Measurements from ENCODE around the gene MID1.

MID1 gene

GRCh38 chrX:10607233-10607632, 13.2 kb downstream of the MID1 start:
- H3K4me2 ChIP-seq (ENCODE audit: low read depth, low read length, poor library complexity, severe bottlenecking): no peak overlapping the region
- no peak overlapping the region for H3K27ac ChIP-seq (ENCODE audit: low read depth, low read length)
- H3K36me3 ChIP-seq (ENCODE audit: low read length): no peaks in the 10 kb centered on the region
- H3K4me3 ChIP-seq (ENCODE audit: insufficient read depth, low read length, poor library complexity, severe bottlenecking): no peak overlapping the region
- H2AFZ ChIP-seq (ENCODE audit: low read depth, low read length, severe bottlenecking): no peak overlapping the region
- no peak for TF ChIP-seq CTCF (IDR thresholded peaks at IDR 0.05; ENCODE audit: insufficient read depth, low read length, poor library complexity, severe bottlenecking)
- no peak for TF ChIP-seq EZH2phosphoT487 (conservative IDR thresholded peaks at IDR 0.05; ENCODE audit: low read length)
- no peaks in the 10 kb centered on the region for H3K9me3 ChIP-seq (ENCODE audit: insufficient read depth, low read length)
- no peaks in the 10 kb centered on the region for H3K79me2 ChIP-seq (ENCODE audit: insufficient read depth, low read length)
- no peaks in the 10 kb centered on the region for H4K20me1 ChIP-seq (ENCODE audit: low read depth, low read length)
- no peak overlapping the region for H3K9ac ChIP-seq (ENCODE audit: low read length)
- no peaks in the 10 kb centered on the region for H3F3A ChIP-seq (ENCODE audit: insufficient read depth)
- no peaks in the 10 kb centered on the region for H3K27me3 ChIP-seq (ENCODE audit: low read length)
- no peaks in the 10 kb centered on the region for H3K9me2 ChIP-seq (replicated peaks; ENCODE audit: insufficient read depth, low read length)

GRCh38 chrX:10603612-10604011, 16.8 kb downstream of the MID1 start:
- Histone ChIP-seq H3K27ac (ENCODE audit: low read depth, low read length) (no peak overlapping the region), H3K27me3 (ENCODE audit: low read length) (no peaks in the 10 kb centered on the region)

GRCh38 chrX:10602646-10603045, 17.7 kb downstream of the MID1 start:
- H3K4me3 ChIP-seq (ENCODE audit: insufficient read depth, low read length, poor library complexity, severe bottlenecking): no peak overlapping the region
- H2AFZ ChIP-seq (ENCODE audit: low read depth, low read length, severe bottlenecking): no peak overlapping the region
- H3K4me2 ChIP-seq (ENCODE audit: low read depth, low read length, poor library complexity, severe bottlenecking): no peak overlapping the region
- H3K9me2 ChIP-seq (replicated peaks; ENCODE audit: insufficient read depth, low read length): no peaks in the 10 kb centered on the region
- H3F3A ChIP-seq (ENCODE audit: insufficient read depth): no peaks in the 10 kb centered on the region
- H4K20me1 ChIP-seq (ENCODE audit: low read depth, low read length): no peaks in the 10 kb centered on the region
- no peaks in the 10 kb centered on the region for H3K9me3 ChIP-seq (ENCODE audit: insufficient read depth, low read length)
- no peaks in the 10 kb centered on the region for H3K79me2 ChIP-seq (ENCODE audit: insufficient read depth, low read length)
- H3K27me3 ChIP-seq (ENCODE audit: low read length): no peaks in the 10 kb centered on the region
- H3K27ac ChIP-seq (ENCODE audit: low read depth, low read length): no peak overlapping the region
- no peak overlapping the region for H3K9ac ChIP-seq (ENCODE audit: low read length)
- no peaks in the 10 kb centered on the region for H3K36me3 ChIP-seq (ENCODE audit: low read length)
- TF ChIP-seq CTCF (IDR thresholded peaks at IDR 0.05; ENCODE audit: insufficient read depth, low read length, poor library complexity, severe bottlenecking) (no peak), EZH2phosphoT487 (conservative IDR thresholded peaks at IDR 0.05; ENCODE audit: low read length) (no peak)

More at GRCh38 chrX:10603612-10604011, 16.8 kb downstream of the MID1 start:
- no peak overlapping the region for H3K4me2 ChIP-seq (ENCODE audit: low read depth, low read length, poor library complexity, severe bottlenecking)
- H3F3A ChIP-seq (ENCODE audit: insufficient read depth): no peaks in the 10 kb centered on the region
- no peak overlapping the region for H3K9ac ChIP-seq (ENCODE audit: low read length)
- H3K79me2 ChIP-seq (ENCODE audit: insufficient read depth, low read length): no peaks in the 10 kb centered on the region
- no peaks in the 10 kb centered on the region for H3K36me3 ChIP-seq (ENCODE audit: low read length)
- H2AFZ ChIP-seq (ENCODE audit: low read depth, low read length, severe bottlenecking): no peak overlapping the region
- TF ChIP-seq EZH2phosphoT487 (conservative IDR thresholded peaks at IDR 0.05; ENCODE audit: low read length) (no peak), CTCF (IDR thresholded peaks at IDR 0.05; ENCODE audit: insufficient read depth, low read length, poor library complexity, severe bottlenecking) (no peak)
- no peaks in the 10 kb centered on the region for H3K9me3 ChIP-seq (ENCODE audit: insufficient read depth, low read length)
- no peaks in the 10 kb centered on the region for H3K9me2 ChIP-seq (replicated peaks; ENCODE audit: insufficient read depth, low read length)
- H3K4me3 ChIP-seq (ENCODE audit: insufficient read depth, low read length, poor library complexity, severe bottlenecking): no peak overlapping the region
- no peaks in the 10 kb centered on the region for H4K20me1 ChIP-seq (ENCODE audit: low read depth, low read length)

All from SU-DHL-6 (cell line).